HG02763 (cell line): ENCODE data around the gene MYEF2.

Experiments
- ATAC-seq: cut with Tn5 transposase; IDR thresholded peaks from one replicate; pipeline ENCODE4 v1.9.1; 2021; ENCODE audit warnings: mild to moderate bottlenecking, moderate library complexity; ENCODE audit not compliant: unreplicated experiment

Gene MYEF2, protein sequence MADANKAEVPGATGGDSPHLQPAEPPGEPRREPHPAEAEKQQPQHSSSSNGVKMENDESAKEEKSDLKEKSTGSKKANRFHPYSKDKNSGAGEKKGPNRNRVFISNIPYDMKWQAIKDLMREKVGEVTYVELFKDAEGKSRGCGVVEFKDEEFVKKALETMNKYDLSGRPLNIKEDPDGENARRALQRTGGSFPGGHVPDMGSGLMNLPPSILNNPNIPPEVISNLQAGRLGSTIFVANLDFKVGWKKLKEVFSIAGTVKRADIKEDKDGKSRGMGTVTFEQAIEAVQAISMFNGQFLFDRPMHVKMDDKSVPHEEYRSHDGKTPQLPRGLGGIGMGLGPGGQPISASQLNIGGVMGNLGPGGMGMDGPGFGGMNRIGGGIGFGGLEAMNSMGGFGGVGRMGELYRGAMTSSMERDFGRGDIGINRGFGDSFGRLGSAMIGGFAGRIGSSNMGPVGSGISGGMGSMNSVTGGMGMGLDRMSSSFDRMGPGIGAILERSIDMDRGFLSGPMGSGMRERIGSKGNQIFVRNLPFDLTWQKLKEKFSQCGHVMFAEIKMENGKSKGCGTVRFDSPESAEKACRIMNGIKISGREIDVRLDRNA

DNA sequence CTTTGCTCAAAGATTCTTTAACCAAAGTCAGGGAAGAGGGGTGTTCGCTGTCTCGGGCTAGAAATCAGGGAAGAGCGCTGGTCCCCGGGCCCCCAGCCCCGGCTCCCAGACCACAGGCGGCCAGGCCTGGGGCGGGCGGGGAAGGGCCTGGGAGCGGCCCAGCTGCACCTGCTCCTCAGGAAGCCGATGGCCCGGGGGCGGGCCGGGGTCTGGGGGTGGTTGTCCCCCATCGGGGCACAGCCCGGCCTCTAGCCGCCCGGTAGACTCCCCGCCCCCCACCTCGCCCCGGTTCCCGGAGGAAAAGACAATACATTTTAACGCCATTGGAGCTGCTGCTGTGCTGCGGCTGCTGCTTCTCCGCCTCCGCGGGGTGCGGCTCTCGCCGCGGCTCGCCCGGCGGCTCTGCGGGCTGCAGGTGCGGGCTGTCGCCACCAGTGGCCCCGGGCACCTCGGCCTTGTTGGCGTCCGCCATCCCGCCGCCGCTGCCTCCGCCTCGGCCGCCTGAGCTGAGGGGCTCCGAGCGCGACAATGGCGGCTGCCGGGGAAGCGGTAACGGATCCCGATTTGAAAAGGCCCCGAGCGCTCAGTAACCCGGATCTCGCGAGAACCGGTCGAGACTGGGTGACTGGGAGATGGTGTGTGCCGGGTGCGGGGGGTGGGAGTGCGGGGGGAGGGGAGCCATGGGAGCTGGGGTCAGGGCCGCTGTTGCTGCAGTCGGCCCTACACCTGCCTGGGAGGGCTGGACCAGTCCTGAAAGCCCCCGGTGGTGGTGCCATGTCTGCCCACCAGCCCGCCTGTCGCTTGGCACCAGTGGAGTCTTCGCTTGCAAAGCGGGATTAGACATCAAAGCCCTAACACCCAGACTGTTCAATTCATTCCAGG lies at the start of gene MYEF2:
Gene MYEF2, minus strand, starts transcription at position 530 of the 882 bp plus-strand sequence. Its CDS starts 58 bp downstream, at position 472.
- ATAC-seq = peak; percentile 75

DNA sequence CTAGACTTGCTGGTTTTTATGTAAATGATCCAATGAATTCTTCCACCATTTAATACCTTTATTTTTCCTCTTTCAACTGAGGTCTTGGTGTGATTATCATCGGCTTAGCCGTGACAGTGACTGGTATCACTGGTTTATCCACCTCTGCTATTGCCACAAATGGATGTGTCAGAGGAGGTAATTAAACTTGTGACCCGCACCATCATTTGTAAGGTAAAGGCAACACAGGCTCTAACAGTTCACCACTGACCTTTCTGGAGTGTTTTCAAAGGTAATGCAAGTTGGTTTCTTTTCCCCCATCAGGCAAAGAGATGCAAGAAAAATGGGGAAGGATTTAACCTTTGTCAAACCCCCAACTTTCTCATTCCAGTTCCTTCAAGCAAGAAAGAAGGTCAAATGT lies 47.7 kb upstream of the MYEF2 start:
- ATAC-seq = no peak

DNA sequence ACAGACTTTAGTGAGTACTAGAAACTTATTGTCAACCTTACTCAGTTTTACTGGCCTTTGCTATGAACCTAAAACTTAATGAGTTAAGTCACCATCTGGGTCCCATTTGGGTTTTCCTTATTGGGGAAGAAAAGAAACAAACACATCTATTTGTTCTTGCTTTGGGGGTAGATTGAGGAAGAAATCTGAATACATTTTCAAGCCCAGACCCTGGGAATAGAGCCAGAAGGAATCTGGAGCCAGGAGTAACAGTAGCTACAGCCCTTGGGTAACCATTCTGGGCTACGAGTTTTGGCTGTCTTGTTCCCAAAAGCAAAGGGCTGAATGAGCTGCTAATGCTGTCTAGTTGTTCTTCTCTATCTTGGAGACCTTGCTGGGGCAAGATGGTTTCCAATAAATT lies 44.5 kb upstream of the MYEF2 start:
- ATAC-seq = no peak

DNA sequence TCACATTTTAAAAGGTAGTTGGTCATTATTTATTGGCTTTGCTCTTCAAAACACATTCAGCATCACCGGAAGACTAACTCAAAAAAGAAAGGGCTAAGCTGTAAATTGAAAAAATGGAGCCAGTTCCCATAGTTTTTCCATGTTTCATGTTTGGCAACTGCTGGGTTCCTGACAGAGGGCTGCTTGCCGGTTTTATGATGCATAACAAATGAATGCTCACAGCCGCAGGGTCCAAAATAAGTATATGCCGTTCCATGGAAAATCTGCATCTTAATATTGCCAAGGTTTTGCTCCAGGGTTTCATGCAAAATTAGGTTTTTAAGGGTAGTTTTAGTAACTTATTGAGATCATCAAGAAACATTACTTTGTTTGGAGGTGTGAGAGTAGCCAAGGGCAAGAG lies 43.8 kb upstream of the MYEF2 start:
- ATAC-seq = no peak

DNA sequence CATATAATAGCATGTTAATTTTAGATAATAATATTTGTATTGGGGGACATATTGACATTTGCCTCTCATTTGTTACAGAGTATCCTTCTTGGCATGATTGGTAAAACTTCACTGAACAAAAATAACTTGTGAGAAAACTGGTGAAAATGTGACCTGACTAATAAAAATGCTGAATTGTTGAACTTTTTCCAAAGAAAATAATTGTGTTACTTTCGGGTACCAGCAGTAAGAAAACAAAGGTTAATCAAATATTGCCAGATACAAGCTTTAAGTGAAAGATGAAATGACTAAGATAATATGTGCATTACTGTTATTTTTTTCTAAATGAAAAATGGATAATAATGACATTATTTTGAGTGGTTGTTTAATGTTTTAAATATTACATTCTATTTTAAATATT lies 43.2 kb upstream of the MYEF2 start:
- ATAC-seq = no peak

DNA sequence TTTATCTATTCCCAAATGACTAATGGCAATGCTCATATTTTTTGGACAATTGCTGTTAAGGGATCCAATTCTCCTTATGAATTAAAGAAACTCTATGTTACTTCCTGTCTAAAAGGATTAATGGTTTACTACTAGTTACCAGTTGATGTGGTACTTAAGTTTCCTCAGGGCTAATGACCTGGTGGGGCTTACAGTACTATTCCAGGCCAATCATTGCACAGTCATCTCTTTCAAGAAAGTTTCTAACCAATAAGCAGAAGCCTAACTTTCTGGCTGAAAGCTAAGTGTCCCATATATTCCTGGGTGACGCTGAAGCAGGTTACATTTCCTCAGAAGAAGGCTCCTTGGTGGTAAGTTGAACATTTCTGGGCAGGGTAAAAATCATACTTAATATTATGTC lies 27.9 kb upstream of the MYEF2 start, which contains the start of gene SLC12A1:
Gene SLC12A1, plus strand, starts transcription at position 322 of the 400 bp plus-strand sequence. CDS start 1,418 bp downstream, outside the sequence.
- no peak for ATAC-seq

DNA sequence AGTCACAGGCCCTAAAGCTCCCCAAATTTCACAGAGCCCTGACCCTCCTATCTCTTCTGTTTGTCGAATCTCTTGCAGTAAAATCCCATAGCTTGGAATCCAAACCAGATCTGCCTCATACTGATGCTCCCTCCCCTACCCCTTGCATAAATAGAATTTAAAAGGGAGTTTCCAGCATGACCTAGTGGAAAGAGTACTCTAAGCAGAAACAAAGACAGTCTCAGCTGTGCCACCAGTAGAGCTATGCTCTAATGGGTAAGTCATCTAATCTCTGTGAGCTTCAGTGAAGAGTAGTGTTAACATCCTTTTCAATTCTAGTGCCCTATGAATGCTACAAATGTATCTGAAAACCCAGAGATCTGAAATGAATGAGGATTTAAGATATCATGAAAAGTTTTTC lies 24.0 kb upstream of the MYEF2 start:
- ATAC-seq = no peak

DNA sequence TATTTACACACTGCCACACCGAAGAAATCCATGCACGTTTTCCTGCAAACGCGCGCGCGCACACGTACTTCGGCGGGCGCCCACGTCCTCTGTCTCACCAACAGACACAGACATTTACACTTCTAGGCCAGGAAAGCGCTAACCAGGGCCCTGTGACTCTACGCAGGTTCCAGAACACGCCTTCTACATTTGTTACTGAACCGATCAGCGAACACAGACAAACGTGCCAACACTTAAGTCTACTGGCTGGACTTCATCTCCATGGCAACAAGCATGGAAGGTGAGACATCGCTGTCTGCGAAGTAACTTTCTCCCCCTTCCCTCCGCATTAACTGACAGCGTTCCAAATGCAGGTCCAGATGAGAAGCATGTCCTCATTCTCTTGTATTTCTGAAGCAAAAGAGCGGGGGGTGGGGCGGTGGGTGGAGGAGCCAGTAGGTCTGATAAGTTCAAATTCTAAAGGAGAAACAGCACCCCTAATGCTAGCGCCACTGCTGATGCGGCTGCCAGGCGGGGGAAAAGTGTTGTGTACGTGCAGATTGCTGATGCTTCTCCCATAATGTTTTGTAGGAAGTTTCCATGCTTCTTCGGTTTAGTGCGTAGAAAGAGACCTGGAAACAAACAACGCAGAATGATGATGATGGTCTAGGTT lies 13.6 kb upstream of the MYEF2 start, which contains the start of gene CTXN2:
Gene CTXN2, plus strand, starts transcription at position 92 of the 652 bp plus-strand sequence. CDS start 9,636 bp downstream, outside the sequence.
- no peak for ATAC-seq

DNA sequence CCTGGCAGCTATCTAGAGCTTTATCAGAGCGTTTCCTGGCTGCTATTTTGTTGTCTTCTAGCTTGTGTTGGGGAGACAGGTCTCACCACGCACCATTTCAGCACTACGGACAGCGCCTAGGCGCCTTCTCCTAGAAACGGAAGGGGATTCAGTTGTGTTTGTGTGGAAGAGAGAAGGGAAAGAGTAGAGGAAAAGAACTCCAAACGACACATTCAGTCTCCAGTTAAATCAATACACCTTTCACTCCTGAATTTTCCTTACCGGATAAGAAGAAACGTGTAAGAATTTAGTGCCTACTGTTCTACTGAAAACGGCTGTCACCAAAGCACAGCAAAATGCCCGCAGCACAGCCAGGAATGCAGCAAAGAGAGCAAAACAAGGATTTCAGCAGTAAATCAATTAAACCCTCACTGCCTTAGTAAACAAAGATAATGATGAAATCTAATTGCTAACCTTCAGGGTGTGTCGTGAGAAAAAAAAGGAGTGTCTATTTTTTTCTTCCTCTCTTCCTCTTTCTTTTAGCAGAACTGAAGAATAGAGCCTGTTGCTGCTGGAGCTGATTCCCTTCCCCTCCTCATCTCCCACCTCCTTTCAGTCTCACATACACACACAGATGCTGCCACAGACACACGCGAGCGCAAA lies 13.0 kb upstream of the MYEF2 start:
- ATAC-seq = no peak

DNA sequence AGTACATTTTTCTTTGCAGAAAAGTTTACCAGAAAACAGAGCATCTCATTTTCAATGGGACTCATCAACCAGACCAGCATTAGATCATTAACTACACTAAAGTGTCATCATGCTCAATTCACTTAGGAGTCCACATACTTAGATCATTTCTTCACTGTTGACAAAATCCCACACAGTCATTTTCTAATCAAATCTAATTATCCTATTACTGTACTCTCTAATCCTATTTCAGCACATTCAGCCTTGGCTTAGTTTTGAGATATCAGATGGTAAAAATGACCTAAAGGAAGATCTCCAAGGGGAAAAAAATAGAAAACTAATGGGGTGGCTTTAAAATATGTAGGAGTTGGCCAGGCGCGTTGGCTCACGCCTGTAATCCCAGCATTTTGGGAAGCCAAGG lies 8.2 kb upstream of the MYEF2 start:
- no peak for ATAC-seq

DNA sequence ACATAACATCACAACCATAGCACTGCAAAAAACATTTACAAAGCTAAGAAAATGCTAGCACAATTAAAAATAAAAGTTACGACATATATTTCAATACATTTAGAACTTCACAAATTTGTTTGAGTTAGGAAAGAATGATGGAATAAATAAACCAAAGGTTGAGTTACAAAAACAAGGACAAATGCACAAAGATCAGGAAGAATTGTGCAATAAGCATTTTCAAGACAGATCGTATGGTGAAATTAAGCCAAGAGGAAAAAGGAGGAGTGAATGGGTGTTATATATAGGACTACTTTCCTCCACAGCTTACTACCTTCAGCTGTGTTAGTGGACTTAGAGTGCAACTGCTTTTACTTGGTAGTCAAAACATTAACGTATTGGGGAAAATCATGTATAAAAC lies 7.4 kb upstream of the MYEF2 start:
- ATAC-seq = no peak

DNA sequence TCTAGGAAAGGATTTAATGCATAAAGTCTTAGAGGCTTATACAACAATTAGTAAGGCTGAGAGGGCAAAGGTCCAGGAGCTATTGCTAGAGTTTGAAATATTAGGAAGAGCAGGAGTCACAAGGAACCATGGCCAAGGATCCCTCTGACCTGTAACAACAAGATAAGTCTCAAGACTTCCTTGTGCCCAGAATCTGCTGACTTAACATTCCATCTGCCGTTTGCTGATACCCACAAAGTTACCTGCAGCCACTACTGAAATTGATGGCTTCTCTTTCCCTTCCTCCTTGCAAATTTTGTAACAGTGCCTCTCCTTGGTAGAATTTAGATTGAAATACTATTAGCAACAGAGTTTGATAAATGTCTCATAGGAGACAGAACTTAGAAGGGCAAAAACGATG lies 4.7 kb upstream of the MYEF2 start:
- ATAC-seq = no peak

DNA sequence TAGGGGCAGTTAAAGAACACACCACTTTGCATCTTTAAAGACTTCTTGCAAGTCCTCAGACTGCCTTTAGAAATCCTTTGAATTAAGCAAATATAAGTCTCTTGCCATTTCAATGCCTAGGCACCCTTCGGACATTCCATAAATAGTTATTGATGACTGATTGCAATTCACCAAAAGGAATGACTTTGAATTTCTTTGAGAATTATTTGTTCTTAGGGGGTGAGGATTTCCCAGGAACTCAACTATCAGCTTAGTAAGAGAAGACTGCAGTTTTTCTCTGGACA lies 495 bp upstream of the MYEF2 start:
- ATAC-seq = no peak

DNA sequence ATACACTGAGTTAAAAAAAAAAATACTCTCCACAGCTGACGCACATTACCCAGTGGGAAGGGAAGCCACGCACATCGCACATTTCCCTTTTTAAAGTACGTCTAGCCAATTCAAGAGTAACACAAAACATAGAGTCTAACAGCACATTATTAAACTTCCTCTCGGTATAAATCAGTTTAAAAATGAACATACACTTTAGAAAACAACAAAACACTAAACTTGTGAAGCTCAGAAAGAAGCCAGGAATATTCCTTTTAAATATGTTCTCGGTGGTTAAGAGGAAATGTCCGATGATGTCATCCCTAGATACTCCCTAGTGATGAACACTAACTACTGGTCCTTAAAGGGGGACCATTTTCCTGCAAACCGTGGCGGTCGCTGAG lies 721 bp downstream of the MYEF2 start:
- ATAC-seq = peak; percentile 58

DNA sequence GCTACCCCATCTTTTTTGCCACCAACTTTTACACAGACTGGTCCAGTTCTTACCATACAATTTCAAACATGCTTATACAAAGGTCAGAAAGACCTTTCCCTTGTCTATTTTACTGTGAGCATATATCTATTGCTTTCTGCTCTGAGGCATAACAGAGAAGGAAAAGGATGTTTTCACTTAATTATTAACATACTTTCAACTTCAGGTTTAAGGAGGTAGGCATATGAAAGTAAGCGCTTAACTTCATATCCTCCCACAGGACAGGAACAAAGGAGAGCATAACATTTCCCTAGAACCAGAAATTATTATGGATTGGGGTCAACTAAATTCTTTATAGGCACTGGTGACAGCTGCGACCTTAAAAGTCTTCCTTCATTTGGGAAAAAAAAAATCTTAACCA lies 1.1 kb downstream of the MYEF2 start:
- ATAC-seq = no peak

DNA sequence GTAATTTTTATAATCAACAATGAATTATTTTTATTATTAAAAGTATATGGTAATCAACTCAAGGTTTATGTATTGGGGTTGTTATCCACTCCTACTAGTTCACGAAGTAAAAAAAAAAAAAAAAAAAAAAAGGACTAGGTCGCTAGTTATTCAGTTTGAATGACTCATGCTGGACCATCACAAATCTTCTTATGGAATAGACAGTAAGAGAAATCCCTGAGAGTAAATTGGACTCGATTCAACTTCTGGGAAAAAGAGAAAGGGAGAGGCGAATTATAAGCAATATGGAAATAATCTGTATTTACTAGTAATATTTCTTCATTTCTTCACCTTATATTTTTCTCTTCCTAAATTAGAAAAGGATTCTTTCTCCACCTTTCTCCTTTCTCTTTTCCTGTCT lies 2.0 kb downstream of the MYEF2 start:
- ATAC-seq = no peak

DNA sequence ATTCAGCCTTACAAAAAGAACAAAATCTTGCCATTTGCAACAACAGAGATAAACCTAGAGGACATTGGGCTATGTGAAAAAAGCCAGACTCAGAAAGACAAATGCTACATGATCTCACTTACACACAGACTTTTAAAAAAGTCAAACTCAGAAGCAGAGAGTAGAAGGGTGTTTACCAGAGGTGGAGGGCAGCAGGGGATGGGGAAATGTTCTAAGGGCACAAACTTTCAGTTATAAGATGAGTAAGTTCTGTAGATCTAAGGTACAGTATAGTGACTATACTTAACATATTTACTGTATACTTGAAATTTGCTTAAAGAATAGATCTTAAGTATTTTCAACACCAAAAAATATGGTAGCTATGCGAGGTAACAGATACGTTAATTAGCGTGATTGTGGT lies 3.0 kb downstream of the MYEF2 start:
- ATAC-seq = no peak

DNA sequence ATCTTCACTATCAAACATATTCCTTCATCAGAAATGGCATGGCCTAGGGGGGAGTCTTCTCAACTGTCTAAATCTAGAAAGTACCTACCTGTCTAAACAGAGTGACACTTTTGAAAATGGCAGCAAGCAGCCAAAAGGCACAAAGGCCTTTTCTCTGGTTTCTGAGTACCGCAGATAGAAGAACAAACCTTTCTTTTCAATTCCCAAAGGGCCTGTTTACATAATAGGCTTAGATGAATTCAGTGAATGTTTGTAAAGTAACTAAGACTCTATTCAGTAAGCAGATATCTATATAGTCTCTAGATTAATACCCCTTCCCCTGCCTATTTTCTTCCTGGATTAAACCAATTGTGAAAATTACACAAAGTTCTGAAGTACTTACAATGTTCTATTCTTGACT lies 7.1 kb downstream of the MYEF2 start:
- no peak for ATAC-seq

DNA sequence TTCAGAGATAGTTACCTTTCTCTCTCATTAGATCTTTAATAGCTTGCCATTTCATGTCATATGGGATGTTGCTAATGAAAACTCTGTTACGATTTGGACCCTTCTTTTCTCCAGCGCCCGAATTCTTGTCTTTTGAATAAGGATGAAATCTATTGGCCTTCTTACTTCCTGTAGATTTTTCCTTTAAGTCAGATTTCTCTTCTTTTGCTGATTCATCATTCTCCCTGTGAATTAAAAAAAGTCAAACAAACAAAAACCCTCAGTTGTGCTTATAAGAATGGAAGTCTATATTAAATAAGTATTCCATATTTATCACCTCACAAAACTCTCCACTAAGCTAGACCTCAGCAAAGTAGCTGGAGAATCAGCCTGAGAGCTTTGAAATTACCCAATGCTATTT lies 9.5 kb downstream of the MYEF2 start:
- ATAC-seq = no peak

DNA sequence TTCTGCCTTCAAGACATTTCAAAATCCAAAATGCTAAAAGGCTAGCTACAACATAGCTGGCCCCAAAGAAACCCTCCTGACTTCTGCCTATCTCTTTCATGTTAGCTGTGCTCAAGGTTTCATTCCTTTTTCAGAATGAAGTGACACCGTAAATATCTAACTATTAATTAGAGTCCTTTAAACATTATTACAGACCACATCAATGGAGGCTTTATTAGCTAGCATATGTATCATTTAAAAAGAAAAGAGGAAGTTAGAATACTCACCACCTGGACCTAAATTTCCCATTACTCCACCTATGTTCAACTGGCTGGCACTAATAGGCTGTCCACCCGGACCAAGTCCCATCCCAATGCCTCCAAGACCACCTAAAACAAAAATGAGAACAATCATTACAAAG lies 24.6 kb downstream of the MYEF2 start:
- ATAC-seq = no peak

DNA sequence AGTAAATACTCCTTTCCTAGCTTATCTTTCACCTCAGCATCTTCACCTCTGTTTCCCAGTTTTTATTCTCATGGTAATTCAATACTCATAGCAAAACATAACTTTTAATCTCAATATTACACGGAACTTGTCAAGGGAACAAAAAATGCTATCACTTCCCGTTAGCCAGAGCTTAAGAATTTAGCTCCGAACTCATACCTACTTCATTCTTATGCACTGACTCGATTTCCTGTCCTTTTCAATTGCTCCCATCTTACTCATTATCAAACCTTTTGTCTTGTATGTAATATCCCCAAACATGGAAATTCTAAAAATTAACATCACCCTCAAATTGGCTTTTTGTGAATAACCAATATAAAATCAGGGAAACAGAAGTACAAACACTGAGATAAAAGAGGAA lies 28.2 kb downstream of the MYEF2 start:
- no peak for ATAC-seq
